ENCODE results near the gene PHOX2B.

DNA sequence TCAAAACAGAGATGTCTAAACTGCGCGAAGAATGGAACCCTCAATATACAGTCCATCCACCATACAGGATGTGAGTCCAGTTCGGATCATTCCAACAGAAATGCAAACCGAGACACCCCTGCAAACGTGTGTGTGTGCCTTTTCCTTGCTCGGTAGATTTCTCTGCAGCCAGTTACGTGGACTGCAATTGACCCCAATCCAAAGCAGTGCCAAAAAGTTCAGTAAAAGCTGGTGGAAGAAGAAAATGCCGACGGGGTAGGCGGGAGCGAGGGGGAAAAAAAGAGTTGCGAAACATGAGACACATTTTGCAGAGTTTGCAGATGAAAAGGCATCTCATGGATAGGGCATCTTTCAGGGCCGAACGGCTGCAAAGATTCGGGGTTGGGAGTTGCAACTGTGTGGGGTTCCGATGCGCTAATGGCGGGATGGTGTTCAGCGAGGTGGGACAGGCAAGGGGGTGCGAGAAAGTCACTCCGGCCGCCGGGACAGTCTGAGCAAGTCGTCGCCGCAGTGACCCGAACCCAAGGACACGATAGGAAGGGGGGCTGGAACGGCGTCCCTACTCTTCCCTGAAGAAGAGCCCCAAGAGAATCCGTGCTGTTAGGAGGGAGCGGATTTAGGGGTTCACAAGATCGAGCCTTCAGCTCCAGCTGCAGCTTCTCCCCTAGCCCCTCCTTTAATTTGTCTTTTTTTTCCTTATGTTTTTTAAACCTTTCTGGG lies 3.8 kb downstream of the PHOX2B start:
- TF ChIP-seq, protein P1, sequence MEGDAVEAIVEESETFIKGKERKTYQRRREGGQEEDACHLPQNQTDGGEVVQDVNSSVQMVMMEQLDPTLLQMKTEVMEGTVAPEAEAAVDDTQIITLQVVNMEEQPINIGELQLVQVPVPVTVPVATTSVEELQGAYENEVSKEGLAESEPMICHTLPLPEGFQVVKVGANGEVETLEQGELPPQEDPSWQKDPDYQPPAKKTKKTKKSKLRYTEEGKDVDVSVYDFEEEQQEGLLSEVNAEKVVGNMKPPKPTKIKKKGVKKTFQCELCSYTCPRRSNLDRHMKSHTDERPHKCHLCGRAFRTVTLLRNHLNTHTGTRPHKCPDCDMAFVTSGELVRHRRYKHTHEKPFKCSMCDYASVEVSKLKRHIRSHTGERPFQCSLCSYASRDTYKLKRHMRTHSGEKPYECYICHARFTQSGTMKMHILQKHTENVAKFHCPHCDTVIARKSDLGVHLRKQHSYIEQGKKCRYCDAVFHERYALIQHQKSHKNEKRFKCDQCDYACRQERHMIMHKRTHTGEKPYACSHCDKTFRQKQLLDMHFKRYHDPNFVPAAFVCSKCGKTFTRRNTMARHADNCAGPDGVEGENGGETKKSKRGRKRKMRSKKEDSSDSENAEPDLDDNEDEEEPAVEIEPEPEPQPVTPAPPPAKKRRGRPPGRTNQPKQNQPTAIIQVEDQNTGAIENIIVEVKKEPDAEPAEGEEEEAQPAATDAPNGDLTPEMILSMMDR (IDR thresholded peaks at IDR 0.05; ENCODE audit: low read depth, low read length, poor library complexity, severe bottlenecking), result no peak
- TF ChIP-seq EZH2phosphoT487 (IDR thresholded peaks at IDR 0.05; ENCODE audit: borderline replicate concordance, low read length), result no peak
